Endothelial cell of umbilical vein (primary cell): Measurements from ENCODE around the gene RARRES1. TPM values are rescaled to one million over a fixed set of nuclear protein-coding genes. Genes with fewer than 3 reads are reported as not detected.

Source experiments
- BruUV-seq: library from RNA; stranded (reverse); fragments of 400-500 nt; replicated peaks from 2 replicates; lab custom pipeline; 2021; lab: Mats Ljungman, UMichigan
- CTCF ChIA-PET: fragments of 300-600, 350-600 bp; sonication (Branson Sonifier 250); formaldehyde crosslinking; loops from one replicate; lab custom pipeline; 2021; ENCODE audit warnings: antibody characterized with exemption, inconsistent platforms; lab: Charles Lee
- POLR2A ChIA-PET: fragments of 300-600, 350-600 bp; sonication (Branson Sonifier 250); formaldehyde crosslinking; loops from one replicate; lab custom pipeline; 2021; ENCODE audit warnings: antibody characterized with exemption, inconsistent platforms; lab: Charles Lee
- DNase-seq: peaks from one replicate; pipeline ENCODE4 v3.0.0-alpha.2; 2011; ENCODE audit warnings: low read depth, low spot score
- FAIRE-seq: peaks from 2 replicates; lab custom pipeline; 2011; peaks lifted over from hg19 to GRCh38; lab: Jason Lieb, UNC
- H2AFZ ChIP-seq: 2 replicates; pipeline ENCODE4 v1.6.0; 2012; ENCODE audit warnings: low read depth, low read length, control low read depth, inconsistent platforms
- H3K27ac ChIP-seq: 2 replicates; pipeline ENCODE4 v1.5.1; 2011; ENCODE audit warnings: low read depth, mild to moderate bottlenecking, control low read depth, low read length, moderate library complexity; ENCODE audit not compliant: insufficient read depth
- H3K27me3 ChIP-seq, 2 experiments: 2 replicates each; pipeline versions ENCODE4 v1.6.0 to v1.6.1; 2011; ENCODE audit warnings: low read length in 2 of 2, mixed read lengths in 1 of 2; ENCODE audit not compliant: control insufficient read depth in 2 of 2, insufficient read depth in 2 of 2
- H3K36me3 ChIP-seq, 2 experiments: 2 replicates in 1 of 2; 3 replicates in 1 of 2; pipeline ENCODE4 v1.5.1; 2011; ENCODE audit warnings: low read length in 2 of 2, mild to moderate bottlenecking in 1 of 2, moderate library complexity in 1 of 2; ENCODE audit not compliant: control insufficient read depth in 2 of 2, insufficient read depth in 2 of 2; ENCODE audit errors: extremely low read depth in 1 of 2
- H3K4me1 ChIP-seq: 3 replicates; pipeline ENCODE4 v1.5.1; 2011; ENCODE audit warnings: mild to moderate bottlenecking, low read length; ENCODE audit not compliant: control insufficient read depth, insufficient read depth; ENCODE audit errors: extremely low read depth
- H3K4me2 ChIP-seq: 2 replicates; pipeline ENCODE4 v1.6.1; 2011; ENCODE audit warnings: low read length, control low read depth, mixed read lengths; ENCODE audit not compliant: insufficient read depth
- H3K4me3 ChIP-seq, 3 experiments: fragments of 200-600 bp in 1 of 3; sonication (generic), shearing (Covaris generic) in 1 of 3; replicated peaks in 1 of 3; 2 replicates each; pipeline ENCODE4 v1.5.1; 2011 to 2016; ENCODE audit warnings: control low read depth in 3 of 3, low read length in 3 of 3, mild to moderate bottlenecking in 2 of 3, inconsistent platforms in 1 of 3, low read depth in 1 of 3, moderate library complexity in 1 of 3; ENCODE audit not compliant: insufficient read depth in 1 of 3
- H3K79me2 ChIP-seq: 2 replicates; pipeline ENCODE4 v1.6.0; 2012; ENCODE audit warnings: low read length, inconsistent platforms; ENCODE audit not compliant: control insufficient read depth, insufficient read depth
- H3K9ac ChIP-seq: replicated peaks from 2 replicates; pipeline ENCODE3; 2011; ENCODE audit warnings: low read length, control low read depth; ENCODE audit not compliant: insufficient read depth; ENCODE audit errors: extremely low read depth
- H3K9me1 ChIP-seq: replicated peaks from 3 replicates; pipeline ENCODE4 v1.6.0; 2011; ENCODE audit warnings: mild to moderate bottlenecking, low read length; ENCODE audit not compliant: control insufficient read depth, insufficient read depth; ENCODE audit errors: extremely low read depth
- H3K9me3 ChIP-seq: replicated peaks from 2 replicates; pipeline ENCODE4 v1.5.1; 2012; ENCODE audit warnings: low read length, inconsistent platforms; ENCODE audit not compliant: control insufficient read depth, insufficient read depth
- H4K20me1 ChIP-seq: replicated peaks from 2 replicates; pipeline ENCODE3; 2011; ENCODE audit warnings: mild to moderate bottlenecking, low read length; ENCODE audit not compliant: control insufficient read depth, insufficient read depth; ENCODE audit errors: extremely low read depth
- CTCF ChIP-seq, 2 donors: IDR thresholded peaks; 1 replicate in 1 of 2; 2 replicates in 1 of 2; pipeline ENCODE4 v1.5.1; 2011; ENCODE audit warnings: low read length in 2 of 2, mild to moderate bottlenecking in 2 of 2, moderate library complexity in 2 of 2, control low read depth in 1 of 2, inconsistent platforms in 1 of 2, low read depth in 1 of 2; ENCODE audit not compliant: insufficient read depth in 1 of 2; ENCODE audit errors: extremely low read depth in 1 of 2
- EZH2 ChIP-seq: IDR thresholded peaks from 2 replicates; pipeline ENCODE4 v1.6.1; 2012; ENCODE audit warnings: borderline replicate concordance, low read depth, mild to moderate bottlenecking, moderate library complexity, low read length, inconsistent platforms; ENCODE audit not compliant: severe bottlenecking
- FOS ChIP-seq: IDR thresholded peaks from 2 replicates; pipeline ENCODE4 v1.6.1; 2011; ENCODE audit warnings: mild to moderate bottlenecking, low read length, moderate library complexity, borderline replicate concordance; ENCODE audit not compliant: insufficient read depth
- GATA2 ChIP-seq: IDR thresholded peaks from 2 replicates; pipeline ENCODE4 v1.7.0; 2011; ENCODE audit warnings: low read depth, mild to moderate bottlenecking, moderate library complexity, mixed read lengths, low read length; ENCODE audit not compliant: insufficient read length, insufficient read depth
- JUN ChIP-seq: IDR thresholded peaks from 2 replicates; pipeline ENCODE4 v1.6.1; 2011; ENCODE audit warnings: borderline replicate concordance, low read depth; ENCODE audit not compliant: insufficient read length, insufficient read depth
- MYC ChIP-seq: IDR thresholded peaks from one replicate; pipeline ENCODE4 v1.6.1; 2011; ENCODE audit warnings: mild to moderate bottlenecking, low read depth, low read length
- POLR2A ChIP-seq: IDR thresholded peaks from 2 replicates; pipeline ENCODE4 v1.6.1; 2012; ENCODE audit warnings: low read depth, mild to moderate bottlenecking, control low read depth, low read length
- POLR2AphosphoS5 ChIP-seq: IDR thresholded peaks from 2 replicates; pipeline ENCODE4 v1.6.1; 2012; ENCODE audit warnings: low read depth, mild to moderate bottlenecking, control low read depth, low read length, moderate library complexity; ENCODE audit not compliant: insufficient read depth
- dilution Hi-C: fragments of 300-500 bp; cut with MboI; formaldehyde crosslinking; loops from one replicate; pipeline ENCODE4 v1.15.0; 2019; ENCODE audit warnings: low sequenced_read_pairs; ENCODE audit not compliant: extremely low pct_ligation_motif_present
- intact Hi-C: fragments of 100-400 bp; cut with micrococcal nuclease; formaldehyde crosslinking; loops from one replicate; pipeline ENCODE4 v1.10.0; 2022
- polyA plus RNA-seq, 4 experiments: library from polyadenylated mRNA; depleted of rRNA in 3 of 4; stranded (reverse) in 3 of 4; unstranded in 1 of 4; fragments of >200 nt; gene quantifications; 2 replicates each; pipeline versions ENCODE4 v1.2.1 to v1.2.3, GENCODE V29; 2011 to 2012; ENCODE audit warnings: missing spikeins in 1 of 4
- total RNA-seq: library from RNA; stranded (reverse); gene quantifications from 2 replicates; pipeline ENCODE4 v1.2.3, GENCODE V29; 2021
- TF ChIP-seq, protein P1 (sequence below): IDR thresholded peaks from 2 replicates; pipeline ENCODE4 v1.6.1; 2011; ENCODE audit not compliant: insufficient read depth, insufficient read length

RARRES1 gene
- total and polyA plus RNA-seq, 2 donors (not counting 3 experiments of a cell fraction or from before 2014, with no cell fraction given), result 0.98 to 1.5 TPM

DNA sequence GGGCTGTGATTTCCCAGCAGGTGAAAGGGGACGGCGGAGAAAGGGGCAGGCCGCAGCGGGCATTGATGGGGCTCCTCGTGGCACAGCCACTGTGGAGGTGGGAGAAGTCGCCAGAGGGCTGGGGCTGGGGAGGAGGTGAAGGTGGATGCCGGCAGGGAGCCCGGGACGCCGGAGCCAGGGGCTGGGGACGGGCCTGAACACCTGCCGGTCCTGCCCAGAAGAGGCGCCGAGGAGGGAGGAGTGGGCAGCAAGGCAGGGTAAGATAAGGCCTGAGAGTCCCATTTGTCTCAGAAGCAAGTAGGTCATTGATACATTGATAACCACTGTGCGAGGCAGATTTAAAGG lies 571 bp upstream of the RARRES1 start:
- dilution Hi-C loops (no loop called here), intact Hi-C loops (loop anchor here (1.0 kb wide), 1 partner anchor 74 kb away; no protein-coding TSS in a partner anchor)
- no peaks in the 10 kb centered on the region for H4K20me1 ChIP-seq
- no peak overlapping the region for H3K27ac ChIP-seq
- no peak overlapping the region for H3K9ac ChIP-seq
- H2AFZ ChIP-seq, result peak overlapping the region; percentile 89
- DNase-seq (no peak), FAIRE-seq (no peak)
- no peaks in the 10 kb centered on the region for H3K27me3 ChIP-seq
- H3K4me1 ChIP-seq, result peaks cover 8% of the 10 kb centered on the region
- no peaks in the 10 kb centered on the region for H3K79me2 ChIP-seq
- H3K9me3 ChIP-seq, result no peaks in the 10 kb centered on the region
- POLR2A ChIA-PET, result interaction anchor here (0.7 kb wide), 1 partner anchor 10 kb away, joined by 4 read pairs; no protein-coding TSS in a partner anchor
- peak overlapping the region; percentile 79 for H3K4me2 ChIP-seq
- CTCF ChIA-PET, result interaction anchor here (0.6 to 1.3 kb wide), 2 partner anchors 21 to 56 kb away, joined by 3 to 4 read pairs; no protein-coding TSS in a partner anchor
- no TSS peak for BruUV-seq
- TF ChIP-seq POLR2AphosphoS5, result no peak
- TF ChIP-seq, protein P1, sequence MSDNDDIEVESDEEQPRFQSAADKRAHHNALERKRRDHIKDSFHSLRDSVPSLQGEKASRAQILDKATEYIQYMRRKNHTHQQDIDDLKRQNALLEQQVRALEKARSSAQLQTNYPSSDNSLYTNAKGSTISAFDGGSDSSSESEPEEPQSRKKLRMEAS, result no peak
- no peak for TF ChIP-seq EZH2
- TF ChIP-seq GATA2, result no peak
- no peak for TF ChIP-seq FOS
- TF ChIP-seq POLR2A, result no peak
- no peak for TF ChIP-seq JUN
- no peak for TF ChIP-seq MYC
- H3K36me3 ChIP-seq, result no peaks in the 10 kb centered on the region
- peak overlapping the region in 1 of 3 experiments; percentile 43 for H3K4me3 ChIP-seq
- H3K9me1 ChIP-seq, result no peaks in the 10 kb centered on the region

- POLR2A ChIA-PET, result no interaction called here
- H3K9me1 ChIP-seq, result no peaks in the 10 kb centered on the region
- TF ChIP-seq, protein P1, result no peak
- no peak for TF ChIP-seq GATA2
- TF ChIP-seq MYC, result no peak
- no peak for TF ChIP-seq JUN
- no peak for TF ChIP-seq EZH2
- no peak for TF ChIP-seq CTCF (IDR thresholded peaks at IDR 0.05; ENCODE audit: extremely low read depth in 1 of 2, insufficient read depth in 1 of 2, low read depth in 1 of 2, low read length in 2 of 2)
- TF ChIP-seq POLR2A, result no peak
- dilution Hi-C loops (no loop called here), intact Hi-C loops (no loop called here)
- CTCF ChIA-PET, result interaction anchor here (1.4 to 1.7 kb wide), 2 partner anchors 58 to 59 kb away, joined by 4 to 6 read pairs; partner anchors contain the start of gene LXN
- peak overlapping the region; percentile 79 for H3K4me2 ChIP-seq
- no peaks in the 10 kb centered on the region for H4K20me1 ChIP-seq
- H3K4me3 ChIP-seq, result peak overlapping the region; percentile 11 to 46 (median 43)
- FAIRE-seq (peak; percentile 63), DNase-seq (no peak)
- H3K9me3 ChIP-seq, result no peaks in the 10 kb centered on the region
- peak overlapping the region; percentile 89 for H2AFZ ChIP-seq
- no peaks in the 10 kb centered on the region for H3K27me3 ChIP-seq
- H3K36me3 ChIP-seq, result no peaks in the 10 kb centered on the region
- no peaks in the 10 kb centered on the region for H3K79me2 ChIP-seq
- no peak overlapping the region for H3K27ac ChIP-seq
- H3K4me1 ChIP-seq, result peaks cover 12% of the 10 kb centered on the region
- peak overlapping the region; percentile 59 for H3K9ac ChIP-seq
- no TSS peak for BruUV-seq
Observed at GRCh38 chr3:158731486-158731885, 771 bp downstream of the RARRES1 start.
